Brain pericyte (primary cell): ENCODE results near the gene MYH7.
"Not testable (repeated sequence)": the region's sequence is repeated elsewhere in the genome, so short reads cannot be mapped to it uniquely, and the experiment has no call there.

Experiments
- DNase-seq: peaks from one replicate; pipeline ENCODE4 v3.0.0-alpha.2; 2012; ENCODE audit warnings: low read depth, low spot score

The MYH7 gene

GRCh38 chr14:23407516-23408306 lies 27.7 kb downstream of the MYH7 start, which contains the start of gene MYH6:
Gene MYH6 (minus strand): TSS chr14:23408273. CDS start chr14:23407223, 1,050 bp downstream.
- no peak for DNase-seq

GRCh38 chr14:23406725-23407355 lies 28.6 kb downstream of the MYH7 start:
- no peak for DNase-seq

GRCh38 chr14:23406244-23406643 lies 29.2 kb downstream of the MYH7 start:
- DNase-seq: no peak

- DNase-seq: no peak
These were observed 29.9 kb downstream of the MYH7 start for GRCh38 chr14:23405516-23406025.

GRCh38 chr14:23405096-23405495 lies 30.4 kb downstream of the MYH7 start:
- DNase-seq: no peak

- DNase-seq: no peak
These were observed 31.0 kb downstream of the MYH7 start for GRCh38 chr14:23404331-23404900.

GRCh38 chr14:23403908-23404307 lies 31.6 kb downstream of the MYH7 start:
- DNase-seq: no peak

- no peak for DNase-seq
These were observed 32.4 kb downstream of the MYH7 start for GRCh38 chr14:23403139-23403438.

- DNase-seq: no peak
These were observed 32.9 kb downstream of the MYH7 start for GRCh38 chr14:23402296-23403138.

GRCh38 chr14:23401291-23401690 lies 34.2 kb downstream of the MYH7 start:
- no peak for DNase-seq

- DNase-seq: not testable (repeated sequence)
These were observed 34.8 kb downstream of the MYH7 start for GRCh38 chr14:23400496-23401149.

GRCh38 chr14:23399591-23399990 lies 35.9 kb downstream of the MYH7 start:
- no peak for DNase-seq

- no peak for DNase-seq
These were observed 36.3 kb downstream of the MYH7 start for GRCh38 chr14:23399136-23399535.

GRCh38 chr14:23398348-23398747 lies 37.1 kb downstream of the MYH7 start:
- DNase-seq: no peak

- no peak for DNase-seq
These were observed 38.6 kb downstream of the MYH7 start for GRCh38 chr14:23396781-23397407.

- DNase-seq: no peak
These were observed 39.3 kb downstream of the MYH7 start for GRCh38 chr14:23396126-23396525.

GRCh38 chr14:23392613-23393012 lies 42.8 kb downstream of the MYH7 start:
- no peak for DNase-seq

GRCh38 chr14:23389871-23390270 lies 45.6 kb downstream of the MYH7 start:
- DNase-seq: not testable (repeated sequence)

- no peak for DNase-seq
These were observed 46.1 kb downstream of the MYH7 start for GRCh38 chr14:23389396-23389795.

- no peak for DNase-seq
These were observed 46.5 kb downstream of the MYH7 start for GRCh38 chr14:23388996-23389395.
